ENCODE data around the gene ADD3. TPM values are rescaled to one million over a fixed set of nuclear protein-coding genes. Genes with fewer than 3 reads are reported as not detected.
"Not testable (repeated sequence)": the region's sequence is repeated elsewhere in the genome, so short reads cannot be mapped to it uniquely, and the experiment has no call there.

ADD3 gene
- total RNA-seq, 4 donors from 2014 or later, result 257 to 644 (median 358) TPM

DNA sequence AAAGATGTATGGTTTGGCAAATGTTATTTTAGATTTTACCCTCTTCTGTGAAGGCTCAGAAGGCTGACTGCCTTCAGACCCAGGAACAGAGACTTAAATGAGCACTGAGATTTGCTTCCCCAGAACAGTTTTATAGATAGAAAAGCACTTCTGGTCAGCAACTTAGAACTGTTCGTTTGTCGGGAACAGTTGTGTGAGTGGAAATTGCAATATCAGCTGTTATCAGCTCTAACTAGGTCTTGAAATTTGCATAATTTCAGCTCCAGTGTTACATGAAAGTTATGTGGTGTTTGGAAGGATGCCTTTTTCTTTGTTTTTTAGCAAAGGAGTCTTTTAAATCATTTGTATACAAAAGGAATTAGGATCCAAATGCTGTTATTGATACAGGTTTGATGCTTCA, 115.8 kb downstream of the ADD3 start:
- H3K4me3 ChIP-seq (replicated peaks in 1 of 3), result no peak overlapping the region
- H3K27me3 ChIP-seq, result no peaks in the 10 kb centered on the region
- WGBS, 2 donors, result 93 to 95% methylated on average over 2 of the region's 2 CpGs
- H3K27ac ChIP-seq, result no peak overlapping the region
- intact Hi-C loops (cut with DNase I), result no loop called here
- H3K36me3 ChIP-seq, result peaks cover 0 to 7% of the 10 kb centered on the region in 2 donors
- peaks cover 5 to 13% of the 10 kb centered on the region in 2 donors for H3K4me1 ChIP-seq
- no peak for TF ChIP-seq POLR2A (IDR thresholded peaks at IDR 0.05)
- TF ChIP-seq, protein P1, sequence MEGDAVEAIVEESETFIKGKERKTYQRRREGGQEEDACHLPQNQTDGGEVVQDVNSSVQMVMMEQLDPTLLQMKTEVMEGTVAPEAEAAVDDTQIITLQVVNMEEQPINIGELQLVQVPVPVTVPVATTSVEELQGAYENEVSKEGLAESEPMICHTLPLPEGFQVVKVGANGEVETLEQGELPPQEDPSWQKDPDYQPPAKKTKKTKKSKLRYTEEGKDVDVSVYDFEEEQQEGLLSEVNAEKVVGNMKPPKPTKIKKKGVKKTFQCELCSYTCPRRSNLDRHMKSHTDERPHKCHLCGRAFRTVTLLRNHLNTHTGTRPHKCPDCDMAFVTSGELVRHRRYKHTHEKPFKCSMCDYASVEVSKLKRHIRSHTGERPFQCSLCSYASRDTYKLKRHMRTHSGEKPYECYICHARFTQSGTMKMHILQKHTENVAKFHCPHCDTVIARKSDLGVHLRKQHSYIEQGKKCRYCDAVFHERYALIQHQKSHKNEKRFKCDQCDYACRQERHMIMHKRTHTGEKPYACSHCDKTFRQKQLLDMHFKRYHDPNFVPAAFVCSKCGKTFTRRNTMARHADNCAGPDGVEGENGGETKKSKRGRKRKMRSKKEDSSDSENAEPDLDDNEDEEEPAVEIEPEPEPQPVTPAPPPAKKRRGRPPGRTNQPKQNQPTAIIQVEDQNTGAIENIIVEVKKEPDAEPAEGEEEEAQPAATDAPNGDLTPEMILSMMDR (IDR thresholded peaks at IDR 0.05), result no peak
- no peaks in the 10 kb centered on the region for H3K9me3 ChIP-seq
- DNase-seq, result no peak

DNA sequence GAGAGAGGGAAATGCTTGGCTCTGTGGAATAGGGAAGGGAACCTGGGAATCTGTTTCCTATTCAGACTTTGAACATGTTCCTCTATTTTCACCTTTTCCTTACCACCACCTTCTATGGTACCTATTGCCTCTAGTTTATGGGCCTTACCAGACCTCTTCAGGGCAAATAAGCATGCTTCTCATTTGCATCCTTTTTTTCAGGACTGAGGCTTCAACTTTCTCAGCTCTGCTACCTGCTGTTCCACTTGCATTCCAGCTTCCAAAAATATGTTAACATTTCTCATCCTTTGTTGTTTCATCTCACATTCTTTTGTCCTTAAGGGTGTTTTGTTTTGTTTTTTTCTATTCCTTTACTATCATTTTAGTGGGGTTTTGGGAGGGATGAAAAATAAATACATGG, 121.7 kb downstream of the ADD3 start:
- TF ChIP-seq, protein P1 (IDR thresholded peaks at IDR 0.05), result no peak
- TF ChIP-seq POLR2A (IDR thresholded peaks at IDR 0.05), result no peak
- no peaks in the 10 kb centered on the region for H3K27me3 ChIP-seq
- DNase-seq, result no peak
- H3K27ac ChIP-seq, result no peak overlapping the region
- intact Hi-C loops (cut with DNase I), result no loop called here
- H3K4me1 ChIP-seq, result peaks cover 0 to 3% of the 10 kb centered on the region in 2 donors
- H3K9me3 ChIP-seq, result no peaks in the 10 kb centered on the region
- H3K36me3 ChIP-seq, result peaks cover 0 to 23% of the 10 kb centered on the region in 2 donors
- no peak overlapping the region for H3K4me3 ChIP-seq (replicated peaks in 1 of 3)

DNA sequence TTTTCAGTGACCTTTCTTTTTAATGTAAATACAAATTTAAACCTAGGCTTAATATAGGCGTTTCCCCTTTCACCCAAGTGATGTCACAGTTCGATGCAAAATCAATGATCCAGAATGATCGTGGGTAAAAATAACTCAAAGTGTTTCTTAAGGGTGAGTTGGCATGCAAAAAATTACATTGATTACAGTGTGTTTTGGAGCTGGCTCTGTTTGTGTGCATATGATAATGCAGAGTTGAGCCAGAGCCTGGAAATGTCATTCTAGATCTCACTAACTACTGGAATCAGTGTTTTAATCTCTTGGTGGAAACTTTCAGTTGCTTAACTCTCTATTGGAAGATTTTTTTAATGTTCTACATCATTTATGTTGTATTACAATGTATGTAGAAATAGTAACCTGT, 127.1 kb downstream of the ADD3 start:
- no peak overlapping the region for H3K4me3 ChIP-seq (replicated peaks in 1 of 3)
- no peaks in the 10 kb centered on the region for H3K27me3 ChIP-seq
- DNase-seq, result no peak
- peaks cover 16 to 37% of the 10 kb centered on the region in 2 donors for H3K4me1 ChIP-seq
- H3K36me3 ChIP-seq, result peaks cover 0 to 18% of the 10 kb centered on the region in 2 donors
- no peak for TF ChIP-seq POLR2A (IDR thresholded peaks at IDR 0.05)
- TF ChIP-seq, protein P1 (IDR thresholded peaks at IDR 0.05), result no peak
- peak overlapping the region; percentile 31 to 55 (median 51) for H3K27ac ChIP-seq
- WGBS, 2 donors, result 40 to 41% methylated on average over 3 of the region's 3 CpGs
- intact Hi-C loops (cut with DNase I), result loop anchor here (5.0 kb wide), 2 partner anchors 142 to 248 kb away; no protein-coding TSS in a partner anchor
- no peaks in the 10 kb centered on the region for H3K9me3 ChIP-seq

DNA sequence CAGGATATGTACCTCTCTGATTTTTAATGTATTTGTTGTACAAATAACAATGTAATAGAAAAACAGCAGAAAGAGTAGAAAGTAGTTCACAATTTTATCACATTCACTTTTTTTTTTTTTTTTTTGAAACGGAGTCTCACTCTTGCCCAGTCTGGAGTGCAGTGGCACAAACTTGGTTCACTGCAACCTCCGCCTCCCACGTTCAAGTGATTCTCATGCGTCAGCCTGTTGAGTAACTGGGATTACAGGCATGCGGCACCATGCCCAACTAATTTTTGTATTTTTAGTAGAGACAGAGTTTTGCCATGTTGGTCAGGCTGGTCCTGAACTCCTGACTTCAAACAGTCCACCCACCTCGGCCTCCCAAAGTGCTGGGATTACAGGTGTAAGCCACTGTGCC, 128.1 kb downstream of the ADD3 start:
- intact Hi-C loops (cut with DNase I), result loop anchor here (5.0 kb wide), 2 partner anchors 141 to 249 kb away; no protein-coding TSS in a partner anchor
- DNase-seq, result peak; percentile 50 to 61
- H3K4me1 ChIP-seq, result peaks cover 16 to 37% of the 10 kb centered on the region in 2 donors
- H3K4me3 ChIP-seq (replicated peaks in 1 of 3); H3K27me3 ChIP-seq; H3K9me3 ChIP-seq: not testable (repeated sequence)
- 72 to 84% methylated on average over 6 of the region's 6 CpGs for WGBS, 2 donors
- H3K36me3 ChIP-seq, result peaks cover 0 to 12% of the 10 kb centered on the region in 2 donors
- peak overlapping the region in 2 of 3 donors; percentile 31 to 51 for H3K27ac ChIP-seq

DNA sequence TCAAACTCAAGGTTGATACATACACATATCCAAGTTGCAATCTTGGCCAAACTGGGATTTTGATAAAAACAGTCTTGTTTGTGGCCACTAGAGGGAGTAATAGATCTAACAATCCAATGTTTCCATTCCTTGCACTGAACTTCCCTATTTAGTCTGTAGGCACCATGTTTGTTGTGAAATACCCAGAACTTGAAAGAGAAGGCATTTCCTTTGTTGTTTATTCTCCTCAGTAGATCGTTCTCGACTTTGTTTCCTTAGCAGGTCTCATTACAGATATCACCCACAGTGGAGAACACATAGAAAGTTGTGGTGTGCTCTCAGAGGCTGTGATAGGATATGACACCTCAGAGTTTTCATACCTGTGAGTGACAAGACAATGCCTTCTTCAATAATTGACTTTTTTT, 129.4 kb downstream of the ADD3 start:
- Histone ChIP-seq H3K4me1 (peaks cover 25 to 43% of the 10 kb centered on the region in 2 donors), H3K27me3 (no peaks in the 10 kb centered on the region), H3K9me3 (no peaks in the 10 kb centered on the region), H3K36me3 (peaks cover 0 to 1% of the 10 kb centered on the region in 2 donors), H3K27ac (peak overlapping the region in 2 of 3 donors; percentile 64 to 66), H3K4me3 (replicated peaks in 1 of 3) (no peak overlapping the region)
- 0 to 2% methylated on average over 2 of the region's 2 CpGs for WGBS, 2 donors
- no peak for TF ChIP-seq POLR2A (IDR thresholded peaks at IDR 0.05)
- TF ChIP-seq, protein P1 (IDR thresholded peaks at IDR 0.05), result peak; percentile 70 to 97 (median 80)
- intact Hi-C loops (cut with DNase I), result loop anchor here (5.0 kb wide), 2 partner anchors 140 to 250 kb away; no protein-coding TSS in a partner anchor
- no peak for DNase-seq
